ENCODE results near the gene LHPP. TPM values are rescaled to one million over a fixed set of nuclear protein-coding genes. Genes with fewer than 3 reads are reported as not detected.

LHPP gene
- total RNA-seq, 4 donors from 2014 or later: 9.3 to 20.5 (median 14.5) TPM

- TF ChIP-seq CTCF (IDR thresholded peaks at IDR 0.05; ENCODE audit: low read depth): no peak
Observed at GRCh38 chr10:124541076-124541903, 79.7 kb downstream of the LHPP start.

GRCh38 chr10:124542336-124542735 is 80.7 kb downstream of the LHPP start:
- TF ChIP-seq CTCF (IDR thresholded peaks at IDR 0.05; ENCODE audit: low read depth): no peak

- no peak for TF ChIP-seq CTCF (IDR thresholded peaks at IDR 0.05; ENCODE audit: low read depth)
Observed at GRCh38 chr10:124543146-124543545, 81.5 kb downstream of the LHPP start.

- no peak for TF ChIP-seq CTCF (IDR thresholded peaks at IDR 0.05; ENCODE audit: low read depth)
Observed at GRCh38 chr10:124543971-124544370, 82.3 kb downstream of the LHPP start.

- no peak for TF ChIP-seq CTCF (IDR thresholded peaks at IDR 0.05; ENCODE audit: low read depth)
Observed at GRCh38 chr10:124544711-124545110, 83.1 kb downstream of the LHPP start.

GRCh38 chr10:124545351-124546054 is 83.9 kb downstream of the LHPP start:
- no peak for TF ChIP-seq CTCF (IDR thresholded peaks at IDR 0.05; ENCODE audit: low read depth)

GRCh38 chr10:124546055-124546369 is 84.4 kb downstream of the LHPP start:
- TF ChIP-seq CTCF (IDR thresholded peaks at IDR 0.05; ENCODE audit: low read depth): no peak
